Osteoblast (primary cell): ENCODE results near the gene DGKB. TPM values are rescaled to one million over a fixed set of nuclear protein-coding genes. Genes with fewer than 3 reads are reported as not detected.
"Not testable (repeated sequence)": the region's sequence is repeated elsewhere in the genome, so short reads cannot be mapped to it uniquely, and the experiment has no call there.

Experiments used
- DNase-seq: peaks from one replicate; pipeline ENCODE4 v3.0.0; 2011; ENCODE audit warnings: low spot score, mixed read lengths; ENCODE audit not compliant: insufficient read length; ENCODE audit errors: missing footprints
- H2AFZ ChIP-seq: 2 replicates; pipeline ENCODE4 v1.6.0; 2011; ENCODE audit warnings: mild to moderate bottlenecking, low read length
- H3K27ac ChIP-seq: 2 replicates; pipeline ENCODE4 v1.5.1; 2011; ENCODE audit warnings: mild to moderate bottlenecking, low read depth, low read length, moderate library complexity
- H3K27me3 ChIP-seq: 2 replicates; pipeline ENCODE4 v1.6.0; 2012; ENCODE audit warnings: mild to moderate bottlenecking, control low read depth, inconsistent platforms, low read length, moderate library complexity; ENCODE audit not compliant: insufficient read depth
- H3K36me3 ChIP-seq: 2 replicates; pipeline ENCODE4 v1.5.1; 2011; ENCODE audit warnings: mild to moderate bottlenecking, low read length, control low read depth, moderate library complexity; ENCODE audit not compliant: insufficient read depth
- H3K4me1 ChIP-seq: 2 replicates; pipeline ENCODE4 v1.5.1; 2011; ENCODE audit warnings: mild to moderate bottlenecking, low read length, control low read depth, moderate library complexity; ENCODE audit not compliant: insufficient read depth
- H3K4me2 ChIP-seq: 2 replicates; pipeline ENCODE4 v1.6.0; 2011; ENCODE audit warnings: mild to moderate bottlenecking, low read length; ENCODE audit not compliant: insufficient read depth
- H3K4me3 ChIP-seq: fragments of 200-600 bp; sonication (generic); 3 replicates; pipeline ENCODE4 v1.5.1; 2012; ENCODE audit warnings: mild to moderate bottlenecking, low read length, inconsistent platforms; ENCODE audit not compliant: insufficient read depth
- H3K79me2 ChIP-seq: 2 replicates; pipeline ENCODE4 v1.6.0; 2012; ENCODE audit warnings: mild to moderate bottlenecking, low read length, control low read depth, inconsistent platforms; ENCODE audit not compliant: insufficient read depth
- H3K9me3 ChIP-seq: 2 replicates; pipeline ENCODE4 v1.5.1; 2011; ENCODE audit warnings: low read depth, low read length, control low read depth
- H4K20me1 ChIP-seq: 2 replicates; pipeline ENCODE4 v1.6.0; 2012; ENCODE audit warnings: mild to moderate bottlenecking, low read length, control low read depth; ENCODE audit not compliant: insufficient read depth
- CTCF ChIP-seq: IDR thresholded peaks from 2 replicates; pipeline ENCODE4 v1.5.1; 2011; ENCODE audit warnings: mild to moderate bottlenecking, low read depth, low read length, moderate library complexity; ENCODE audit errors: extremely low read depth
- total RNA-seq: library from RNA; depleted of rRNA; stranded (reverse); fragments of >200 nt; gene quantifications from 2 replicates; pipeline ENCODE4 v1.2.3, GENCODE V29; 2012

The DGKB gene
- total RNA-seq, 1 donor, result 1.1 TPM

- H3K4me1 ChIP-seq, result no peaks in the 10 kb centered on the region
- H2AFZ ChIP-seq, result no peak overlapping the region
- no peak overlapping the region for H3K4me2 ChIP-seq
- DNase-seq, result no peak
- no peaks in the 10 kb centered on the region for H3K9me3 ChIP-seq
- no peaks in the 10 kb centered on the region for H3K27me3 ChIP-seq
- H3K36me3 ChIP-seq, result no peaks in the 10 kb centered on the region
- no peak overlapping the region for H3K4me3 ChIP-seq
- H4K20me1 ChIP-seq, result no peaks in the 10 kb centered on the region
- H3K27ac ChIP-seq, result no peak overlapping the region
- no peaks in the 10 kb centered on the region for H3K79me2 ChIP-seq
- TF ChIP-seq CTCF, result no peak
Measured at GRCh38 chr7:14478834-14479510, 423.6 kb downstream of the DGKB start.

- H3K4me3 ChIP-seq, DNase-seq, H3K9me3 ChIP-seq, H3K4me1 ChIP-seq, H4K20me1 ChIP-seq, H3K27me3 ChIP-seq, H3K27ac ChIP-seq, H2AFZ ChIP-seq, H3K4me2 ChIP-seq, H3K36me3 ChIP-seq, H3K79me2 ChIP-seq: not testable (repeated sequence)
Measured at GRCh38 chr7:14461716-14462115, 440.8 kb downstream of the DGKB start.

- not testable (repeated sequence) for H3K4me3 ChIP-seq, H3K4me1 ChIP-seq, H3K9me3 ChIP-seq, H3K27ac ChIP-seq, H2AFZ ChIP-seq, H4K20me1 ChIP-seq, H3K27me3 ChIP-seq, H3K4me2 ChIP-seq, H3K36me3 ChIP-seq, DNase-seq, H3K79me2 ChIP-seq
Measured at GRCh38 chr7:14458846-14459245, 443.7 kb downstream of the DGKB start.

GRCh38 chr7:14457568-14458453 lies 444.7 kb downstream of the DGKB start:
- peak overlapping the region; percentile 74 for H3K4me2 ChIP-seq
- peak; percentile 66 for DNase-seq
- H3K4me3 ChIP-seq, result peak overlapping the region; percentile 45
- no peak overlapping the region for H3K27ac ChIP-seq
- H3K9me3 ChIP-seq, result no peaks in the 10 kb centered on the region
- peak overlapping the region; percentile 44 for H2AFZ ChIP-seq
- H3K4me1 ChIP-seq, result no peaks in the 10 kb centered on the region
- H4K20me1 ChIP-seq, result no peaks in the 10 kb centered on the region
- H3K79me2 ChIP-seq, result no peaks in the 10 kb centered on the region
- H3K27me3 ChIP-seq, result no peaks in the 10 kb centered on the region
- TF ChIP-seq CTCF, result peak; percentile 83
- no peaks in the 10 kb centered on the region for H3K36me3 ChIP-seq

- Histone ChIP-seq H3K27ac (no peak overlapping the region), H3K4me3 (no peak overlapping the region), H3K9me3 (no peaks in the 10 kb centered on the region), H3K4me2 (no peak overlapping the region), H2AFZ (no peak overlapping the region), H4K20me1 (no peaks in the 10 kb centered on the region), H3K79me2 (no peaks in the 10 kb centered on the region), H3K27me3 (no peaks in the 10 kb centered on the region), H3K36me3 (no peaks in the 10 kb centered on the region), H3K4me1 (no peaks in the 10 kb centered on the region)
- no peak for DNase-seq
- TF ChIP-seq CTCF, result no peak
Measured at GRCh38 chr7:14449291-14449690, 453.3 kb downstream of the DGKB start.
